Omental fat pad (tissue), 4 donors: ENCODE measurements around the gene NNAT. TPM values are rescaled to one million over a fixed set of nuclear protein-coding genes. Genes with fewer than 3 reads are reported as not detected.
A peak's percentile ranks its signal among the peaks of the same experiment; 100 is the strongest.

ENCODE experiments used
- ATAC-seq: fragments of 150-250 bp; one replicate; pipeline ENCODE4 v1.9.1; 2016; ENCODE audit warnings: mild to moderate bottlenecking, moderate library complexity; ENCODE audit not compliant: low FRiP score
- DNase-seq: peaks from one replicate; pipeline ENCODE4 v3.0.0-alpha.2; 2019; ENCODE audit warnings: low spot score
- total RNA-seq, 4 donors: library from RNA; depleted of rRNA; stranded (reverse); fragments of >200 nt; gene quantifications; one replicate each; pipeline ENCODE4 v1.1.0, GENCODE V29; 2016
- TF ChIP-seq, protein P1 (sequence below), 3 donors: fragments of 450-650 bp; IDR thresholded peaks; one replicate each; pipeline ENCODE4 v1.5.1; 2016 to 2017; ENCODE audit warnings: antibody characterized with exemption in 3 of 3, mild to moderate bottlenecking in 3 of 3, moderate library complexity in 2 of 3

Gene NNAT
- total RNA-seq, 4 donors from 2014 or later: 7.4 to 44.4 (median 23.2) TPM

DNA sequence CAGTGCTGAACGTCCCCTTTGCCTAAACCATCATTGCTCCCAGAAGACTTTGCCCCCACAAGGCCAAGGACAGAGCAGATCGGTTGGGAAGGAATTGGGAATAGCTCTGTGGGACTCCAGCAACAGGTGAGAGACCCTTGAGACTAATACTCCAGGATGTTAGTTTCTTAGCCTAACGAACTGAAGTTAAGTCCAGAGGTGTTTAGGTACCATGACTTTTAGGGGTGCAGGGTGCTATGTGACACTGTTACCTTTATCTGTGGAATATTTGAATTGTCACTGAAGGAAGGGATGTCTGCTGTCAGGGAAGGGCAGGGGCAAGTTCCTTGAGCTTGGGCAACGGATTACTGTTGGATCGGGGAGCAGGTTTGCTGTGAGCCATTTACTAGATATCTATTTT, 4.8 kb downstream of the NNAT start:
- TF ChIP-seq, protein P1, sequence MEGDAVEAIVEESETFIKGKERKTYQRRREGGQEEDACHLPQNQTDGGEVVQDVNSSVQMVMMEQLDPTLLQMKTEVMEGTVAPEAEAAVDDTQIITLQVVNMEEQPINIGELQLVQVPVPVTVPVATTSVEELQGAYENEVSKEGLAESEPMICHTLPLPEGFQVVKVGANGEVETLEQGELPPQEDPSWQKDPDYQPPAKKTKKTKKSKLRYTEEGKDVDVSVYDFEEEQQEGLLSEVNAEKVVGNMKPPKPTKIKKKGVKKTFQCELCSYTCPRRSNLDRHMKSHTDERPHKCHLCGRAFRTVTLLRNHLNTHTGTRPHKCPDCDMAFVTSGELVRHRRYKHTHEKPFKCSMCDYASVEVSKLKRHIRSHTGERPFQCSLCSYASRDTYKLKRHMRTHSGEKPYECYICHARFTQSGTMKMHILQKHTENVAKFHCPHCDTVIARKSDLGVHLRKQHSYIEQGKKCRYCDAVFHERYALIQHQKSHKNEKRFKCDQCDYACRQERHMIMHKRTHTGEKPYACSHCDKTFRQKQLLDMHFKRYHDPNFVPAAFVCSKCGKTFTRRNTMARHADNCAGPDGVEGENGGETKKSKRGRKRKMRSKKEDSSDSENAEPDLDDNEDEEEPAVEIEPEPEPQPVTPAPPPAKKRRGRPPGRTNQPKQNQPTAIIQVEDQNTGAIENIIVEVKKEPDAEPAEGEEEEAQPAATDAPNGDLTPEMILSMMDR (IDR thresholded peaks at IDR 0.05): no peak
- DNase-seq: no peak
- ATAC-seq: no peak

DNA sequence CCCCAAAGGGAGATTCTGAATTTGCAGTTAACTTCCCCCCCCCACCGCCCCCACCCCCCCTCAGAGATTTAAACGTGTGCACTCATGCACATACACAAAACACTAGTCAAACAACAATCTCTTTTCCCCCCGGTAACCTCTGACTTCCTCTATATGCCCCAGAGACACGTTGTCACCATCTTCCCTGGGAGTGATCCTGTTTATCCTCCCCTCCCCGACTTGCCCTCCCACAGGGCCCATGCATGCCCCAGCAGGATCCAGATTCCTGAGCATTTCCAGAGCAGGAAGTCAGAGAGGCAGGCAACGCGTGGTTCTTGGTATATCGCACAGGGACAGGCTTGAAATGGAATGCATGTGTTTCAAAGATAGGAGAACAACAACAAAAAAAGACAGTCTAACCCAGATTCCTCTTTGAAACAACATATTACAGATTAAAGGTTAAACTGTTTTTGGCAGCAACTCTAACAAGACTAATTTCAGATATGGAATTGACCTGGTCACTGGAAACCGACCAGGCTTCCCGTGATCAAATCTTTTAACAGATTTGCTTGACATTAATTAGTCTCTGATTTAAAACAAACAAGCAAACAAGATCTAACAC, 5.3 kb downstream of the NNAT start:
- ATAC-seq: peak; percentile 27
- TF ChIP-seq, protein P1 (IDR thresholded peaks at IDR 0.05): no peak
- no peak for DNase-seq

DNA sequence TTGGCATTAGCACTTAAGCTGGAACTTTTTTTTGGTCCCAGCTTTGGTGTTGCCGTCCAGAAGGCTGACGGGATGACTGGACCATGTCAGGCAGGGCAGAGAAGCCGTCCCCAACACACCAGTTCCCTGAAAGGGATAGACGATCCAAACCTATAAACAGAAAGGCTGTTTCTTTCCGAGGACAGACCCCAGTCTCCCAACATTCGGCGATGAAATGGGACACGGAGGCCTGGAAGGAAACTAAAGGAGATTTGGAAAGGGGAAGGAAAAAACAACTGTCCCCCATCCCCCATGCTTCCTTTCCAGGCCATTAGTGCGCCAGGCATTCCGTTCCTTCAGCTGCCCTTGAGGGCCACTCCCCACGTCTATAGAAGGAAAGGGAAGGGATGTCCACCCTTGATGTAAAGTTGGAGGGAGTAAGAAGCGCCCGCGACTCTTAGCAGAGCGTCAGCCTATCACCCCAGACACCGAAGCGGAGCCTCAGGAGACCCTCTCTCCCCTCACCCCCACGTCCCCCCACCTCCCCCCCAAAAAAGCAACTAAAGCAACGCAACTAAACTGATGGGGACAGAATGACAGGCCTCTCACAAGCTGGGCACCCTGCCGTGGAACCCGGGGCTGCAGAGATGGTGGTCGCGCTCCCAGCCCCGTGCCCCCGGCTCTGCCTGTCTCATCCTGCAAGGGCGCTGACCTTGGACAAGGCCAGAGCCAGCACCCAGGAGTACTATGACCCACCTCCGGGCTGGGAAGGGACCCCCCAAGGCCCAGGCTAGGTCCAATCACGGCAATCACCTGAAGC, 6.0 kb downstream of the NNAT start:
- ATAC-seq (peak; percentile 2), DNase-seq (no peak)
- TF ChIP-seq, protein P1 (IDR thresholded peaks at IDR 0.05): no peak

DNA sequence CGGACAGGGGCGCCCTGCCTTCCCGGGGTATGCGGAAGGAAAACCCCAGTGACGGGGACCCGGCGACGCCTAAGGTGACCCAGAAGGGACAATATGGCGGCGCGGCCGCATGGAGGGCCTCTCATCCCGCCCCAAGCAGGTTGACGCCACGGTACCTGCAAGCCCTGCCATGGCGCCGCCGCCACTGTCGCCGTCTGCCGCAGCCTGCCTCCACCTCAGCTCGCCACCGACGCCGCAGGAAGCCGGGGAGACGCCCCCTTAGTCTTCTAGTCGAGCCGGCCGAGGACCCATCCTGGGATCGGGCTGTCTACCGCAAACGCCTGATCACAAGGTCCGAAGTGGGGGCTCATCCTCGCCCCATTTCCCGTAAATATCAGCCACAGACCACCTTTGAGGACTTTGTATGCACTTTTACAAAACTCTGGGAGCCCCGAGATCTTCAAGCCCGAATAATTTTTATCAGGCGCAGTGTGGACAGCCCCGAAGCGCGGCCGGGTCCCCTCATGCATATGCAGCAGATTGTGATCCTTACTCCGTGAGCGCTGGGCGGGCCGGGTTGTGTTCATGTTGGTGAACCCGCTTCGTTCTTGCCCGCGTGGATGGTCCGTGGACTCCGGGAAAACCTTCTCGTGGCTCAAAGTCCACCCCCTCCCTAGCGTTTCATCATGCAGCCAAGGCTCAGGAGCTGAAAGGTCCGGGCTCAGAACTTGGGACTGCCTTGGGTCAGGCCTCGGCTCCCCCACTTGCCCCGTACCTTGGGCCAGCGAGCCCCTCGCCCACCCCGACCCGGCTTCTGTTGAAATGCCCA, 6.8 kb downstream of the NNAT start, which contains the start of gene BLCAP:
Gene BLCAP (minus strand): TSS at position 239 of the 808 bp plus-strand sequence. CDS start 8,702 bp downstream, outside the sequence.
- ATAC-seq (peak; percentile 89), DNase-seq (peak; percentile 89)
- TF ChIP-seq, protein P1 (IDR thresholded peaks at IDR 0.05): no peak

DNA sequence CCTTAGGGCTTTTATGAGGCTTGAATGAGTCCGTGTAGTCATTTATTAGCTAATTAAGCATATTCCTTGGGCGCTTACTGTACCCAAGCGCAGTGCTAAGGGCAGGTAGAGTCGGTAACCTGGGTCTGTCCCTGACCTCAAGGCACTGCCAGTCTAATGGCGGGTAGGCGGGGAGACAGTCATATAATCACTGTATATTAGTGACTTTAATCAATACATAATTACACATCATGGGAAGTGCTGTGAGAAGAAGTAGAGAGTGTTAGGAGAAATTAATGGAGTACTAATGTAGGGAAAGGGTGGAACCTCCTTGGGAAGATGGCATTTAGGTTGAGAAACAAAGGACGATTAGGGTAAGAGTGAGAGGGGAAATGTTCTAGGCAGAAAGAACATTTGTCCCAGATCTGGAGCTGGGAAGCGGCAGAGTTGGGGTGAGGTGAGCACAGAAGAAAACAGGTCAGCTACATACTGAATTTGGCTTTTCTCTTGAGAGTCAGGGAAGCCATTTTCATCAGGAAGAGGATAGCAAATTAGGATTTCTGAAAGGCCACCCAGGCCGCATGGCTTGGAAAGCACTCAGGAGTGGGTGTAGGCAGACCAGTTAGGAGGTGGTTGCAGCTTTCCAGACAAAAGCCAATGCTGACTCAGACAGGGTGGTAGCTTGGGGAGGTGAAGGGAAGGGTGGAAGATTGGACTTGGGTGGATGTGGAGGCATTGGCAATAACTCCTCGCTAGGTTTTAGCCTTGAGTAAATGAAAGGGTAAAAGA, 7.6 kb downstream of the NNAT start:
- no peak for DNase-seq
- no peak for ATAC-seq
- TF ChIP-seq, protein P1 (IDR thresholded peaks at IDR 0.05): no peak

DNA sequence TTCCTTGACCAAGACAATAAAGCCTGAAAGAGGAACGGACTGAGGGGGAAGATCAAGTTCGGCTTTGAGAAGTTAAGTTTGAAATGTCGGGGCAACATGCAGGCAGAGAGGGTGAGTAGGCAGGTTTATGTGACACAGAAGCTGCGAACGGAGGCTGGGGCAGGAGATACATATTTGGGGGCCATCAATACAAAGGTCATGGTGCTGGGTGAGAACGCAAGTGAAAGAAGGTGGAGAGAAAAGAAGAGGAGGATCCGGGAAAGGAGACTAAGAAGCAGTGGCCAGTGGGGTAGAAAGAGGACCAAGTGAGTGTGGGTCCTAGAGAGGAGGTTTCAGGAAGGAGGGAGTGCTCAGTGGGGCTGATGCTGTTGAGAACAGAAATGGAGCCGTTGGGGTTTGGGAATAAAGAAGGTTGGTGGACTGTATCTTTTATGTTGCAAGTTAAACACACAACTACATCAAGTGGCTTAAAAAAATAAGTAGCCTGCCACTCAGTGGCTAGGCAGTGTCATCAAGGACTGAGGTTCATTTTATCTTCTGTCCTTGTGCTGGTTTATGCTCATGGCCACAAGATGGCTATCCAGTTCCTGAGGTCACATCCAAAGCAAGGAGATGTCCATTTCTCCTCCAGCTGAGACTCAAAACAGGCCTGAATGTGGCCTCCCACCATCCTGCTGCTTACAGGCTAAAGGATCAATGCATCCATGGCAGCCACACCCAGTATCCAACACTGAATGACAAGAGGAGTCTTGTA, 8.3 kb downstream of the NNAT start:
- ATAC-seq: no peak
- TF ChIP-seq, protein P1 (IDR thresholded peaks at IDR 0.05): no peak

More for the DNA sequence above, 8.3 kb downstream of the NNAT start:
- DNase-seq: no peak
